Effector memory CD4-positive, alpha-beta T cell (primary cell): ENCODE measurements around the gene NXPE2.

Source experiments
- DNase-seq, 3 donors: peaks; one replicate each; pipeline ENCODE4 v3.0.0-alpha.2; 2020
- H3K27ac ChIP-seq: 2 replicates; pipeline ENCODE4 v1.7.0; 2013; ENCODE audit warnings: mild to moderate bottlenecking, low read length, moderate library complexity; ENCODE audit not compliant: insufficient read depth, poor library complexity, severe bottlenecking
- H3K27me3 ChIP-seq: replicated peaks from 2 replicates; pipeline ENCODE4 v1.7.0; 2013; ENCODE audit warnings: mild to moderate bottlenecking, low read length; ENCODE audit not compliant: insufficient read depth, control insufficient read depth, poor library complexity, severe bottlenecking
- H3K36me3 ChIP-seq: 2 replicates; pipeline ENCODE4 v1.7.0; 2013; ENCODE audit warnings: mild to moderate bottlenecking, low read length, moderate library complexity; ENCODE audit not compliant: control insufficient read depth, insufficient read depth
- H3K4me1 ChIP-seq: 2 replicates; pipeline ENCODE4 v1.7.0; 2013; ENCODE audit warnings: low read length, mild to moderate bottlenecking; ENCODE audit not compliant: control insufficient read depth, insufficient read depth, poor library complexity, severe bottlenecking
- H3K4me3 ChIP-seq: 2 replicates; pipeline ENCODE4 v1.7.0; 2013; ENCODE audit warnings: low read length, low read depth, mild to moderate bottlenecking; ENCODE audit not compliant: insufficient read depth, poor library complexity, severe bottlenecking
- H3K9me3 ChIP-seq: 2 replicates; pipeline ENCODE4 v1.7.0; 2013; ENCODE audit warnings: mild to moderate bottlenecking, low read length, moderate library complexity; ENCODE audit not compliant: control insufficient read depth

Gene NXPE2

GRCh38 chr11:114736806-114737205, 58.5 kb downstream of the NXPE2 start:
- Histone ChIP-seq H3K27ac (no peak overlapping the region), H3K9me3 (no peaks in the 10 kb centered on the region), H3K36me3 (no peaks in the 10 kb centered on the region), H3K4me1 (no peaks in the 10 kb centered on the region), H3K4me3 (no peak overlapping the region), H3K27me3 (no peaks in the 10 kb centered on the region)
- no peak for DNase-seq

- H3K4me3 ChIP-seq, result no peak overlapping the region
- H3K27ac ChIP-seq, result no peak overlapping the region
- no peaks in the 10 kb centered on the region for H3K36me3 ChIP-seq
- H3K27me3 ChIP-seq, result no peaks in the 10 kb centered on the region
- no peak for DNase-seq
- no peaks in the 10 kb centered on the region for H3K4me1 ChIP-seq
- no peaks in the 10 kb centered on the region for H3K9me3 ChIP-seq
Measured at GRCh38 chr11:114738954-114739353, 60.6 kb downstream of the NXPE2 start.

DNA sequence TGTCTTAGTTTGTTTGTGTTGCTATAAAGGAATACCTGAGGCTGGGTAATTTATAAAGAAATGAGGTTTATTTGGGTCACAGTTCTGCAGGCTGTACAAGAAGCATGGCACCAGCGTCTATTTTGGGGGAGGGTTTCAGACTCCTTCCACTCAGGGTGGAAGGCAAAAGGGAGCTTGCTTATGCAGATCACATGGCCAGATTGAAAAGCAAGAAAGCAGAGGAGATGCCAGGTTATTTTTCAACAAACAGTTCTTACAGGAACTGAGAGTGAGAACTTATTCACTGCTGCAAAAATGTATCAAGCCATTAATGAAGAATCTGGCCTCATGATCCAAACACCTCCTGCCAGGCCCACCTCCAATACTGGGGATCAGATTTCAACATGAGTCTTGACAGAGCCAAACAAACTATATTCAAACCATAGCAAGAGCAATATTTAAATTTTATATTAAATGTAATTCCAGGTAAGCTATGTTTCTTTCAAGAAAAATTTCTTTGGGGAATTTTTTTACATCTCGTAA, 66.9 kb downstream of the NXPE2 start:
- Histone ChIP-seq H3K4me3 (no peak overlapping the region), H3K27ac (no peak overlapping the region), H3K9me3 (no peaks in the 10 kb centered on the region), H3K27me3 (no peaks in the 10 kb centered on the region), H3K36me3 (no peaks in the 10 kb centered on the region), H3K4me1 (no peaks in the 10 kb centered on the region)
- DNase-seq, result no peak

DNA sequence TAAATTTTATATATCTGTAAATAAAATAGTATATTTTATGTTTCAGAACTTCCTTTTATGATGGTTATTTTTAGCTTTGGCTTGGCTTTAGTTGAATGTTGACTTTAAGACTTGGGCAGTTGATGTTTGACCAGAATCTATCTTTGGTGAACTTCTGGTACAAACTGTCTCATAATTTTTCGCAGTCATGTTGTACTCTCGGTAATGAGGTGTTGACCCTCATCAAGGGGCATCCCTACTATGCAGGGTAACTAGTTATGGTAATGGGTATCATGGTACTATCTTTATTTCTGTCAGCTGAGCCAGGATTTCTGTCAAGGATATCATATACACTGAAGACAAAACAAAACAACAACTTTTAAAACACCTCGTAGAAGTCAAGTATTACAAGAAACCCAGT, 67.7 kb downstream of the NXPE2 start:
- Histone ChIP-seq H3K4me3 (no peak overlapping the region), H3K27ac (no peak overlapping the region), H3K27me3 (no peaks in the 10 kb centered on the region), H3K9me3 (no peaks in the 10 kb centered on the region), H3K4me1 (no peaks in the 10 kb centered on the region), H3K36me3 (no peaks in the 10 kb centered on the region)
- DNase-seq, result no peak
